Measurements from ENCODE around the gene ZNF276.

The ZNF276 gene

GRCh38 chr16:89712274-89712781 lies 9.0 kb upstream of the ZNF276 start:
- no peak for DNase-seq

- DNase-seq = no peak
Measured at GRCh38 chr16:89716493-89716892, 4.8 kb upstream of the ZNF276 start.

GRCh38 chr16:89716916-89717687 lies 4.2 kb upstream of the ZNF276 start:
- no peak for DNase-seq

GRCh38 chr16:89717688-89718505 lies 3.4 kb upstream of the ZNF276 start:
- no peak for DNase-seq

- DNase-seq = no peak
Measured at GRCh38 chr16:89720551-89720812, 855 bp upstream of the ZNF276 start.

GRCh38 chr16:89721546-89722391 lies 432 bp downstream of the ZNF276 start:
- peak; percentile 35 for DNase-seq

GRCh38 chr16:89722392-89723278 lies 1.3 kb downstream of the ZNF276 start:
- no peak for DNase-seq

- DNase-seq = no peak
Measured at GRCh38 chr16:89723279-89724250, 2.2 kb downstream of the ZNF276 start.

- DNase-seq = no peak
Measured at GRCh38 chr16:89727406-89728120, 6.2 kb downstream of the ZNF276 start.

GRCh38 chr16:89729293-89729692 lies 8.0 kb downstream of the ZNF276 start:
- DNase-seq = no peak

GRCh38 chr16:89729863-89730593 lies 8.7 kb downstream of the ZNF276 start:
- DNase-seq = no peak

GRCh38 chr16:89730610-89731234 lies 9.4 kb downstream of the ZNF276 start:
- no peak for DNase-seq

GRCh38 chr16:89732142-89732917 lies 11.0 kb downstream of the ZNF276 start:
- no peak for DNase-seq

GRCh38 chr16:89732918-89733242 lies 11.5 kb downstream of the ZNF276 start:
- DNase-seq = no peak

GRCh38 chr16:89733322-89733721 lies 12.0 kb downstream of the ZNF276 start:
- DNase-seq = no peak

GRCh38 chr16:89733792-89734191 lies 12.5 kb downstream of the ZNF276 start:
- DNase-seq = no peak

- no peak for DNase-seq
Measured at GRCh38 chr16:89736554-89736953, 15.2 kb downstream of the ZNF276 start.

GRCh38 chr16:89737341-89738071 lies 16.2 kb downstream of the ZNF276 start:
- no peak for DNase-seq

Data from HCEC 1CT (cell line).